Nephron progenitor cell (in vitro differentiated cells): ENCODE measurements around the gene MAP3K4.
"Not testable (repeated sequence)": the region's sequence is repeated elsewhere in the genome, so short reads cannot be mapped to it uniquely, and the experiment has no call there.

Experiments
- DNase-seq: peaks from one replicate; pipeline ENCODE4 v3.0.0; 2021
- H3K27ac Mint-ChIP-seq: 2 replicates; pipeline ENCODE4 v1.8.0; 2021; ENCODE audit warnings: mild to moderate bottlenecking, moderate library complexity, mixed read lengths
- H3K27me3 Mint-ChIP-seq: 2 replicates; pipeline ENCODE4 v1.8.0; 2021; ENCODE audit warnings: mild to moderate bottlenecking, low read depth, mixed read lengths; ENCODE audit not compliant: poor library complexity
- H3K36me3 Mint-ChIP-seq: 2 replicates; pipeline ENCODE4 v1.8.0; 2021; ENCODE audit warnings: low read depth, mixed read lengths
- H3K4me1 Mint-ChIP-seq: 2 replicates; pipeline ENCODE4 v1.8.0; 2021; ENCODE audit warnings: mixed read lengths
- H3K4me3 Mint-ChIP-seq: 2 replicates; pipeline ENCODE4 v1.8.0; 2021; ENCODE audit warnings: mild to moderate bottlenecking, moderate library complexity, mixed read lengths
- H3K9me3 Mint-ChIP-seq: 2 replicates; pipeline ENCODE4 v1.8.0; 2021; ENCODE audit warnings: mild to moderate bottlenecking, moderate library complexity, mixed read lengths
- TF ChIP-seq, protein P1 (sequence below): fragments of 200-600 bp; sonication (generic); IDR thresholded peaks from 2 replicates; pipeline ENCODE4 v1.5.0; 2021; ENCODE audit warnings: antibody characterized with exemption

The MAP3K4 gene

GRCh38 chr6:160967351-160967750, 24.2 kb upstream of the MAP3K4 start:
- Mint-ChIP-seq H3K4me1 (no peaks in the 10 kb centered on the region), H3K4me3 (no peak overlapping the region), H3K36me3 (no peaks in the 10 kb centered on the region), H3K9me3 (no peaks in the 10 kb centered on the region), H3K27me3 (peaks cover 7% of the 10 kb centered on the region), H3K27ac (no peak overlapping the region)
- no peak for DNase-seq
- TF ChIP-seq, protein P1, sequence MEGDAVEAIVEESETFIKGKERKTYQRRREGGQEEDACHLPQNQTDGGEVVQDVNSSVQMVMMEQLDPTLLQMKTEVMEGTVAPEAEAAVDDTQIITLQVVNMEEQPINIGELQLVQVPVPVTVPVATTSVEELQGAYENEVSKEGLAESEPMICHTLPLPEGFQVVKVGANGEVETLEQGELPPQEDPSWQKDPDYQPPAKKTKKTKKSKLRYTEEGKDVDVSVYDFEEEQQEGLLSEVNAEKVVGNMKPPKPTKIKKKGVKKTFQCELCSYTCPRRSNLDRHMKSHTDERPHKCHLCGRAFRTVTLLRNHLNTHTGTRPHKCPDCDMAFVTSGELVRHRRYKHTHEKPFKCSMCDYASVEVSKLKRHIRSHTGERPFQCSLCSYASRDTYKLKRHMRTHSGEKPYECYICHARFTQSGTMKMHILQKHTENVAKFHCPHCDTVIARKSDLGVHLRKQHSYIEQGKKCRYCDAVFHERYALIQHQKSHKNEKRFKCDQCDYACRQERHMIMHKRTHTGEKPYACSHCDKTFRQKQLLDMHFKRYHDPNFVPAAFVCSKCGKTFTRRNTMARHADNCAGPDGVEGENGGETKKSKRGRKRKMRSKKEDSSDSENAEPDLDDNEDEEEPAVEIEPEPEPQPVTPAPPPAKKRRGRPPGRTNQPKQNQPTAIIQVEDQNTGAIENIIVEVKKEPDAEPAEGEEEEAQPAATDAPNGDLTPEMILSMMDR = no peak

DNA sequence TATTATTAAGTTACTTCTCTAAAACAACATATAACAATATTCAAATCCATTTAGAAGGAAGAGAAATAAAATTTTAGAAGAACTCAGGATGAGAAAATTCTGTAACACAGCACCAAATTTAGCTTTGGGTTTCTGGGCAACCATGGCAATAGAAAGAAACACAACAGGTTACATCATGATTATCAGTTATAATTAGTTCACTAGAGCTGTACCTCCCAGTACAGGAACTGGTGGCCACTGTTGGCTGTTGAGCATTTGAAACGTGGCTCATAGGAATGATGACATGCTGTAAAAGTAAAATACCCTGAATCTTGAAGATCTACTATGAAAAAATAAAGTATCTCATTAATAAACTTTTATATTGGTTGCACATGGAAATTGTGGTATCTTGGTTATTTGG, 23.7 kb upstream of the MAP3K4 start:
- TF ChIP-seq, protein P1 = no peak
- Mint-ChIP-seq H3K36me3 (no peaks in the 10 kb centered on the region), H3K4me3 (no peak overlapping the region), H3K27ac (no peak overlapping the region), H3K27me3 (peaks cover 7% of the 10 kb centered on the region), H3K9me3 (no peaks in the 10 kb centered on the region), H3K4me1 (peaks cover 3% of the 10 kb centered on the region)
- no peak for DNase-seq

DNA sequence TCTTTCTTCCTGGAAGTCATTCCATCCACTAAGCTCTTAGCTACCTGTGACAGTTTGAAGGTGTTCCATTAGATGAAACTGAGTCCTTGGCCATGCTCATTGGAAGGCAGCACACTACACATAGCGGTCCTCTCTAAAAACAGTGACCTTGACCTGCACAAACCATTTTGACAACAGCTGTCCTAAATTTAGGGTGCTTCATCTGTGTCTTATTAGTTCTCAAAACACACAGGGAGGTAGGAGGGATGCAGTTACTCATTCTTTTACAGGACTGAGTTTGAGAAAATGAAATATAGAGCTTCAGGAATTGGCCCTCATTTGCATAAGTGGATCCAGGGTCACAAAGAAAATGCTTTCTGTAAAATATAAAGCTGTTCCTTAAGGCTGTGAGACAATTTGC, 20.4 kb upstream of the MAP3K4 start:
- Mint-ChIP-seq H3K27ac (no peak overlapping the region), H3K4me3 (no peak overlapping the region)
- TF ChIP-seq, protein P1 = no peak

GRCh38 chr6:160972111-160972510, 19.5 kb upstream of the MAP3K4 start:
- no peak for DNase-seq
- H3K36me3 Mint-ChIP-seq = no peaks in the 10 kb centered on the region
- no peak overlapping the region for H3K4me3 Mint-ChIP-seq
- H3K9me3 Mint-ChIP-seq = peaks cover 5% of the 10 kb centered on the region
- peaks cover 30% of the 10 kb centered on the region for H3K4me1 Mint-ChIP-seq
- H3K27me3 Mint-ChIP-seq = no peaks in the 10 kb centered on the region
- TF ChIP-seq, protein P1 = no peak
- no peak overlapping the region for H3K27ac Mint-ChIP-seq

More for the DNA sequence above, 20.4 kb upstream of the MAP3K4 start:
- H3K27me3 Mint-ChIP-seq = no peaks in the 10 kb centered on the region
- H3K4me1 Mint-ChIP-seq = peaks cover 30% of the 10 kb centered on the region
- peaks cover 2% of the 10 kb centered on the region for H3K9me3 Mint-ChIP-seq
- DNase-seq = no peak
- no peaks in the 10 kb centered on the region for H3K36me3 Mint-ChIP-seq

GRCh38 chr6:160972594-160972993, 19.0 kb upstream of the MAP3K4 start:
- H3K27me3 Mint-ChIP-seq, H3K36me3 Mint-ChIP-seq, DNase-seq, H3K27ac Mint-ChIP-seq, H3K4me3 Mint-ChIP-seq, H3K9me3 Mint-ChIP-seq: not testable (repeated sequence)
- peaks cover 30% of the 10 kb centered on the region for H3K4me1 Mint-ChIP-seq

DNA sequence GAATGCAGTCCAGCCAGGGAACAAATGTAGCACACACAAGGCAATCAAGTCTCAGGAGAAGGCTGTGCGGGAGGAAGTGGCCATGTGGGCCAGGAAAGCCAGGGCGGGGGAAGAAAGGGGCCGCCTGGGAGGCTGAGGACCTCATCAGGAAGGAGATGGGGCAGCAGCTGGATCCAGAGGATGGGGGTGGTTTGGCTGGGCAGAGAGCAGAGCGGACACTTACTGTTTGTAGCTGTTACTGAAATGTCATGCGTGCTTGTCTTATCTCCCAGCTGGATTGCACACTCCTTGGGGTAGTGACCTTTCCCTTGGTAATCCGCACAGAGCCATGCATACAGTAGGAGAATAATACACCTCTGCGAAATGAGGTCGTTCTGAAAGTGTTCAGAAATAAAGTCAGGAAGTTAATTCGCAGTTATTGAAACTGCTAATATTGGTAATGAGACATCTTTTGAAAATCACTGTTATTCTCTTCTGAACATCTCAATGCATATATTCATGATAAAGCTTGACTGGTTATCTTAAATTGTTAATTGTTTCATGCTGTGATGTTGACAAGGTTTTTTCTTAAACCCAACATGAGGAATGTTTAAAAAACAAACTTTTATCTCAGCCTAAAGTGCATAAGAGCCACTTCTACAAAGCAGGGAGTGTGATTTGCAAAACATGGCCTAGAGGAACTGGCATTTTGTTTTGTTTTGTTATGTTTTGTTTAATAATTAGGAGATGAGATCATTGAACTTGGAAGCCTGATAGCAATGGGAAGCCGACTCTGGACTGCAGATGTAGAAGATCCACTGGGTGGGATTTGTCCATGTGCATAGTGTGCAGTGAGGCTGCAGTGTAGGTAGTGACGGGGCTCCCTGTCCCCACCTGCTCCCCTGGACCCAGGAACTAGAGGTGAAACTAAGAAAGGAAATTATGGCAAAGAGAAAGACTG, 18.0 kb upstream of the MAP3K4 start:
- DNase-seq = no peak
- peaks cover 12% of the 10 kb centered on the region for H3K9me3 Mint-ChIP-seq
- H3K27me3 Mint-ChIP-seq = no peaks in the 10 kb centered on the region
- peaks cover 30% of the 10 kb centered on the region for H3K4me1 Mint-ChIP-seq
- TF ChIP-seq, protein P1 = no peak
- peak overlapping the region; percentile 79 for H3K27ac Mint-ChIP-seq
- H3K4me3 Mint-ChIP-seq = no peak overlapping the region
- no peaks in the 10 kb centered on the region for H3K36me3 Mint-ChIP-seq
